ENCODE measurements around the gene UACA. TPM values are rescaled to one million over a fixed set of nuclear protein-coding genes. Genes with fewer than 3 reads are reported as not detected.

Gene UACA
- total RNA-seq, 1 experiment from 2014 or later: 38.0 TPM

DNA sequence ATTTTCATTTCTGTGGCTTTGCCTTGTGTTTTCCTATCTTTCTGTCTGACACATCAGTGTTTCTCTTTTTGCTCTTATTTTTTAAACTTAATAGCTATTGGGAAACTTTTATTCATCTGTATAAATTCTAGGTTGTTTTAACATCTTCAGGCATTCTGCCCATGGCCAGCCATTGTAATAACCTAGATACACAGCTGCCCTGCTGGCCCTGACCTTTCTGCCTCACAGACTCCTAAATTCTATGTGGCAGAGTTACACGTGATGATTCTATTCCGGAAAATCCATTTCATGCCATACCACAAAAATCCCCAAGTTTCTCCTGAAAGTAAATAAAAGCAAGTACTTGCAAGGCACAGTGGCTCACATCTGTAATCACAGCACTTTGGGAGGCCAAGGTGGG lies 150.1 kb downstream of the UACA start:
- Histone ChIP-seq H3K18ac (ENCODE audit: insufficient read length, low read depth, low read length) (no peak overlapping the region), H3K23ac (ENCODE audit: insufficient read length, low read depth, low read length) (no peak overlapping the region), H2BK120ac (ENCODE audit: low read depth, low read length, poor library complexity, severe bottlenecking) (no peak overlapping the region), H2BK15ac (ENCODE audit: low read depth, low read length) (no peak overlapping the region), H3K79me2 (ENCODE audit: insufficient read depth, low read length) (no peaks in the 10 kb centered on the region), H4K8ac (replicated peaks; ENCODE audit: insufficient read length, low read depth, low read length) (no peak overlapping the region), H3K56ac (ENCODE audit: insufficient read length, low read depth, low read length) (no peak overlapping the region), H3K4ac (ENCODE audit: low read depth, low read length) (no peak overlapping the region), H3K9ac (ENCODE audit: extremely low read depth, insufficient read length, low read length) (no peak overlapping the region), H2BK20ac (ENCODE audit: low read depth, low read length, poor library complexity, severe bottlenecking) (no peak overlapping the region), H3K27ac (ENCODE audit: insufficient read length, low read depth, low read length) (no peak overlapping the region), H4K20me1 (ENCODE audit: control insufficient read depth, insufficient read depth, insufficient read length) (no peaks in the 10 kb centered on the region), H2AK5ac (ENCODE audit: insufficient read length, low read length) (no peak overlapping the region), H3T11ph (ENCODE audit: low read length) (no peak overlapping the region), H2AFZ (ENCODE audit: low read length) (no peak overlapping the region), H3K4me1 (ENCODE audit: insufficient read depth, low read length) (peaks cover 7% of the 10 kb centered on the region), H3K27me3 (ENCODE audit: insufficient read depth, low read length) (no peaks in the 10 kb centered on the region), H2BK12ac (ENCODE audit: insufficient read length, low read depth, low read length) (no peak overlapping the region), H4K5ac (ENCODE audit: insufficient read length, low read depth, low read length) (no peak overlapping the region), H2BK5ac (ENCODE audit: insufficient read length, low read length) (no peak overlapping the region), H3K79me1 (ENCODE audit: insufficient read depth, low read depth, low read length, poor library complexity, severe bottlenecking) (no peaks in the 10 kb centered on the region), H3K23me2 (ENCODE audit: insufficient read length, low read depth, low read length, poor library complexity, severe bottlenecking) (no peaks in the 10 kb centered on the region), H3K14ac (ENCODE audit: insufficient read depth, low read length) (no peak overlapping the region), H4K91ac (ENCODE audit: insufficient read length, low read depth, low read length) (no peak overlapping the region), H3K9me3 (ENCODE audit: control insufficient read depth, low read depth, low read length) (no peaks in the 10 kb centered on the region), H3K4me2 (ENCODE audit: insufficient read depth, insufficient read length, low read length) (no peak overlapping the region)
- DNase-seq: no peak
- Mint-ChIP-seq H3K27me3 (ENCODE audit: low read depth) (no peaks in the 10 kb centered on the region), H3K27ac (no peak overlapping the region), H3K36me3 (ENCODE audit: insufficient read depth in 1 of 3, low read depth in 3 of 3) (no peaks in the 10 kb centered on the region; a peak in 2 of 7 replicates), H3K4me3 (no peak overlapping the region), H3K4me1 (peaks cover 24 to 27% of the 10 kb centered on the region in 2 experiments), H3K9me3 (peaks cover 0 to 2% of the 10 kb centered on the region in 2 experiments; a peak in 1 of 5 replicates)
- WGBS (ENCODE audit: extremely low coverage, insufficient read length, low lambda C conversion rate): no CpG with 5 or more reads among the region's 2 CpGs
- TF ChIP-seq, protein P1, sequence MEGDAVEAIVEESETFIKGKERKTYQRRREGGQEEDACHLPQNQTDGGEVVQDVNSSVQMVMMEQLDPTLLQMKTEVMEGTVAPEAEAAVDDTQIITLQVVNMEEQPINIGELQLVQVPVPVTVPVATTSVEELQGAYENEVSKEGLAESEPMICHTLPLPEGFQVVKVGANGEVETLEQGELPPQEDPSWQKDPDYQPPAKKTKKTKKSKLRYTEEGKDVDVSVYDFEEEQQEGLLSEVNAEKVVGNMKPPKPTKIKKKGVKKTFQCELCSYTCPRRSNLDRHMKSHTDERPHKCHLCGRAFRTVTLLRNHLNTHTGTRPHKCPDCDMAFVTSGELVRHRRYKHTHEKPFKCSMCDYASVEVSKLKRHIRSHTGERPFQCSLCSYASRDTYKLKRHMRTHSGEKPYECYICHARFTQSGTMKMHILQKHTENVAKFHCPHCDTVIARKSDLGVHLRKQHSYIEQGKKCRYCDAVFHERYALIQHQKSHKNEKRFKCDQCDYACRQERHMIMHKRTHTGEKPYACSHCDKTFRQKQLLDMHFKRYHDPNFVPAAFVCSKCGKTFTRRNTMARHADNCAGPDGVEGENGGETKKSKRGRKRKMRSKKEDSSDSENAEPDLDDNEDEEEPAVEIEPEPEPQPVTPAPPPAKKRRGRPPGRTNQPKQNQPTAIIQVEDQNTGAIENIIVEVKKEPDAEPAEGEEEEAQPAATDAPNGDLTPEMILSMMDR (conservative IDR thresholded peaks at IDR 0.05): no peak

Measured in H9 (cell line).